GM21447 (cell line): ENCODE measurements around the gene DGLUCY.
"Not testable (repeated sequence)": the region's sequence is repeated elsewhere in the genome, so short reads cannot be mapped to it uniquely, and the experiment has no call there.

Source experiments
- ATAC-seq: cut with Tn5 transposase; IDR thresholded peaks from one replicate; pipeline ENCODE4 v1.9.1; 2021; ENCODE audit not compliant: unreplicated experiment

The DGLUCY gene

DNA sequence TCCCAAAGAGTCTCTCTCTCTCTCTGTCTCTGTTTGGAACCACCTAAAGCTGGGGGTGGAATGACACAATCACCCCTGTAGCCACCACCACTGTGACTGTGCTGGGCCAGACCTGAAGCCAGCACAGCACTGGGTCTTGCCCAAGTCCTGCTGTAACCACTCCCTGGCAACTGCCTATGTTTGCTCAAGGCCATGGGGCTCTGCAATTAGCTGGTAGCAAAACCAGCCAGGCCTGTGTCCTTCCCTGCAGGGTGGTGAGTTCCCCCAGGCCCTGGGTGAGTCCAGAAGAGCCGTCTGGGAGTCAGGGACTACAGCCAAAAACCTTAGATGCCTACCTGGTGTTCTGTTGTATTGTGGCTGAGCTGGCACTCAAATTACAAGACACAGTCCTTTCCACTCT lies 50.8 kb downstream of the DGLUCY start:
- ATAC-seq, result no peak

- ATAC-seq, result no peak
Observed at GRCh38 chr14:91167380-91167770, 53.5 kb downstream of the DGLUCY start.

DNA sequence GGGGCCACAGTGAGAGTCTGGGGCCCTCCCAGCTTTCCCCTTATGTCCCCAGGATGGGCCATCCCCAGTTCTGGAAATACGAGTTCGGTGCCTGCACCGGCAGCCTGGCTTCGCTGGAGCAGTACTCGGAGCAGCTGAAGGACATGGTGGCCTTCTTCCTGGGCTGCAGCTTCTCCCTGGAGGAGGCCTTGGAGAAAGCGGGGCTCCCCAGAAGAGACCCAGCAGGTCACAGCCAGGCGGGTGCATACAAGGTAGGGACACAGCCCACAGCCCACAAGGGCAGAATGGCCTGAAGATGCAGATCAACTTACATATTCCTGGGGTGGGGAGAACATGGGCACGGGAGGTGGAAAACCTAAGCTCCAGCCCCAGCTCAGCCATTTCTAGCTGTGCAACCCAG lies 56.1 kb downstream of the DGLUCY start:
- ATAC-seq, result no peak

DNA sequence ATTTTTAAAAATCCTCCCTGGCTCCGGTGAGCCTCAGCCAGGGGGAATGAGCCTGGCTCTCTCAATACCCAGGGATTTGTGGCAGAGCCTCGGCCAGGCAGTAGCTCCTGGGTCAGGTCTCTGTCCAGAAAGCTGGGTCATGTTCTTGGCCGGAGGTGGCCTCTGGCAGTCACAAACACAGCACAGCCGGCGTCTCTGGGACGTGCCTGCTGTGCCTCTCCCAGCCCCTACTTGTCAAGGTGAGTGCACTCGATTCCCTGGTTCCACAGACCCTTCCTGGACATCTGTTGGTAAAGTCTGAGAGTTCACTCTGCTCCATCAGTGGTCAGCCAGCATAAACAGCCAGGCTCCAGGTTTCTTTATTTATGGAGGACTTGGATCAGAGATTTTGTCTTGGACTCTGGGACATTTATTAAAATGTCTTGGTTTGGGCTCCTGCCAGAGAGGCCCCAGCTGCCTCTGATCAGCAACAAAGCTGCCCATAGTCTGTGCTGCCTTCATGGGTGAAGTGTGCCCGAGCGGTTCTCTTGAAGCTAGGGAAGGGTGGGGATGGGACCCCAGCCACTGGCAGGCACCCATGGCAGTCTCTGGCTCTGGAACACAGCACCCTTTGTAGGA lies 56.7 kb downstream of the DGLUCY start:
- ATAC-seq, result no peak

DNA sequence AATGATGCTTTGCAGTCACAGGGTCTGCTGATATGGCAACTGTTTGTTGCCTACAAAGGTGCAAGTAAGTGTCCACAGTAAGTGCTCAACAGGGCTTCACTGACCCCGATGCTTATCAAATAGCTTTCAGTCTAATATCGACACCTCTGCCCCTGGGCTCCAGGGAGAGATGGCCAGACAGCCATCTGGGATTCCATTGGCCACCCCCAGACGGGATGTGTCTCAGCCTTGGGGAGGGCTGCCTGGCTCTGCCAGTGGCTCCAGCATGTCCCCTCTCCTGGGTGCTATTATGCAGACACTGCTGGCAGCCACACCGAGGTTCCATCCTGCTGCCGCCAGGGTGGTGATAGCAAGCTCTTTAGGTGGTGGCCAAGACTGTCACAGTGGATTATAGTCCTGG lies 57.4 kb downstream of the DGLUCY start:
- ATAC-seq, result no peak

GRCh38 chr14:91173221-91173670 lies 59.4 kb downstream of the DGLUCY start:
- no peak for ATAC-seq

DNA sequence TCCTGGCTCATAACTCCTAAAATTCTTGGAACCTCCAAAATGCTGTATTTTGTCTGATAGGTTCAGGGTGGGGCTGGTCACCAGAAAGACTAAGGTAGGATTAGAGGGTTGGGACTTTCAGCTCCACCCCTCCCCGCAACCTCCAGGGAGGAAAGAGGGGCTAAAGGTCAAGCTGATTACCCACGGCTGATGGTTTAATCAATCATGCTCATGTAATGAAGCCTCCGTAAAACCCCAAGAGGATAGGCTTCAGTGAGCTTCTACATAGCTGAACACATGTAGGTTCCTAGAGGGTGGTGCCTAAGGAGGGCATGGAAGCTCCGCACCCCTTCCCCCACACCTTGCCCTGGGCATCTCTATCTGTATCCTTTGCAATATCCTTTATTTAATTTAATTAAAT lies 60.0 kb downstream of the DGLUCY start:
- no peak for ATAC-seq

- ATAC-seq, result no peak
Observed at GRCh38 chr14:91175291-91176201, 61.7 kb downstream of the DGLUCY start.

DNA sequence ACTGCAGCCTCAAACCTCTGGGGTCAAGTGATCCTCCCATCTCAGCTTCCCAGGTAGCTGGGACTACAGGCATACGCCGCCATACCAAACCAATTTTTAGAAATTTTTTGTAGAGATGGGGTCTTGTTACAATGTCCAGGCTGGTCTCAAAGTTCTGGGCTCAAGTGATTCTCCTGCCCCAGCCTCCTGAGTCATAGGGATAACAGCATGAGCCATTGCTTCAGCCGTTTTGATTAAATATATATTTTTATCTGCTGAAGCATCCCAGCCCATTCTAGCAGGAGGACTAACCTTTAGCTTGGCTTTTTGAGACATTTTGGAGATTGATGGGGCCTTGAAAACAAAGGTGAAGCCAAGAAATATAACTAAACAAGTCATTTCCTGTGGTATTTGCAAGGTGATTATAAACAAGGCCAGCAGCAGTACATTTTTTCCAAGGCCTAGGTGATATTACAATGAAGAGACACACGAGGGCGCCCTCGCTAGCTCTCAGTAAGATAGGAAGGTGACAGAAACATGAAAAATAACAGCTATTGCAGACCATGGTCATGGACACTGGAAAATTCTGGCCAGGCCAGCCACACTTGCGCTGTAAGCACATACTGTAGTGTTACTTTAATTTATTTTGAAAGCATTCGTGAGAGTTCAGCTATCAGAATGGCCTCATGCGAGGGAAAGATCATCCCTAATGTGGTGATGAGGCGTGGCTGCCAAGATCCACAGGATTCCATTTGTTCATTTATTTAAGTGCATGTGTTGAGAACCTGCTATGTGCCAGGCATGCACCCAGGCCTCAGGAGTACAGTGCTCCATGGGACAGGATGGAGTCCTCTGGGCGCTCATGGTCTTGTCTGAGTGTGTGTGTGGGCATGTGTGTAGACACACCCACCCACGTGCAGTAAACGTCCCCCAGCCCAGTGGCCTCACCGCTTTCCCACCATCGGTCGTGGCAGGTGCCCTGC lies 63.5 kb downstream of the DGLUCY start:
- no peak for ATAC-seq

- ATAC-seq, result no peak
Observed at GRCh38 chr14:91180611-91181010, 66.7 kb downstream of the DGLUCY start.

DNA sequence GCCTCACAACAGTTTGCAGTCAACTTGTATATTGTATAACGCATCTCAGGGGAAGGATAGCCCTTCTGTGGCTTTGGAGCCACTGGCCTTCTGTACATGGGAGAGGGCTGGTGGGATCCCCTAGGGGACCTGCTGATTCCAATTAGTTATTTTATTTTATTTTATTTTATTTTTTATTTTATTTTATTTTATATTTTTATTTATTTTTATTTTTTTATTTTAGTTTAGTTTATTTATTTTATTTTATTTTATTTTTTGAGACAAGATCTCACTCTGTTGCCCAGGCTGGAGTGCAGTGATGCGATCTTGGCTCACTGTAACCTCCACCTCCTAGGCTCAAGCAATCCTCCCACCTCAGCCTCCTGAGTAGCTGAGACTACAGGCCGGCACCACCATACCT lies 68.9 kb downstream of the DGLUCY start:
- not testable (repeated sequence) for ATAC-seq

DNA sequence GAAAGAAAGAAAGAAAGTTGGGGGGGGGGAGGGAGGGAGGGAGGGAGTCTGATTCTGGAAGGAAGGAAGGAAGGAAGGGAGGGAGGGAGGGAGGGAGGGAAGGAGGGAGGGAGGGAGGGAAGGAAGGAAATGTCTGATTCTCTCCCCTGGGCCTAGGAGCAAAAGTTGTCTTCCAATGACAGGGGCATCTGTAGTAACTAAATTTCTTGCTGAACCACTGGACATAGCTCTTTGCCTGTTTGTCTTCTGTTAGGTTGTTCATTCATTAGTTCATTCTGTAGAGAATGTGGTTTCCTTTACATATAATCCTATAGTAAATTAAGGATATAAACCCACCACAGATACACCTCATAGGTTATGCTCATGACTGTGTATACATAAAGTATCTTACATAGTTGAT lies 70.7 kb downstream of the DGLUCY start:
- ATAC-seq, result no peak

DNA sequence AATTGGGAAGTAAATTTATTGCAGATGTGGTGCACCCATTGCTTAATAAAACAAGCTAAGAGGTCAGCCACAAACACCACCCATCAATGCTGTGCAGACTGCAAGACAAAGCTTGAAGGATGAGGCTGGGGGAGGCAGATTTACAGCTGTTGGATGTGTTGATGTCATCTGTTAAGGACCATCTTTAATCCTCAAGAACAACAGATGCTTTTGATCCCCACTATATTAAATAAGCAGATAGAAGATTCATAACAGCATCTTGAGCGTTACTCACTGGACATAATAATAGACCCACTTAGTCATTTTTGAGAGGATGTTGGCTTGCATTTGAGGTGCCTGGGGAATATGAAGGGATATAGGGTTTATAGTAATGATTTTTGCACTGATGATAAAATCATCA lies 71.8 kb downstream of the DGLUCY start:
- ATAC-seq, result no peak

DNA sequence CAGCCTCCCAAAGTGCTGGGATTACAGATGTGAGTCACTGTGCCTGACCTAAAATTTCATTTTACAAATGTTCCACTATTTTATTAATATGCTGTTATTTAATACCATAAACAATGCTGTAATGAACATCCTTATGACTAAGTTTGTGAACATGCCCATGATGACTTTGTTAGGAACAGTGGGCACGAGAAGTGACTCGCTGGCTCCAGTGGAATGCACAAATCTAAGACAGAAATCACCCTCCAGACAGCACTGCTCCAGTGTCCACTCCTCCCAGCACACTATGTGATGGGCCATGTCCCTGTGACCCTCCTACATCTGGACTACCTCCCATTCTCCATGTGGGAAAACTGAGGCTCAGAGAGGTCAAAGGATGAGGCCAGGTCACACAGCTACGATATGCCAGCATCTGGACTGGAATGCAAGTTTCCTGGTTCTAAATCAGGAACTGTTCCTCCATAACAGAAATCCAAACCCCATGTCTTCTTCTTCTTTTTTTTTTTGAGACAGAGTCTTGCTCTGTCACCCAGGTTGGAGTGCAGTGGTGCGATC lies 72.7 kb downstream of the DGLUCY start:
- ATAC-seq, result no peak

DNA sequence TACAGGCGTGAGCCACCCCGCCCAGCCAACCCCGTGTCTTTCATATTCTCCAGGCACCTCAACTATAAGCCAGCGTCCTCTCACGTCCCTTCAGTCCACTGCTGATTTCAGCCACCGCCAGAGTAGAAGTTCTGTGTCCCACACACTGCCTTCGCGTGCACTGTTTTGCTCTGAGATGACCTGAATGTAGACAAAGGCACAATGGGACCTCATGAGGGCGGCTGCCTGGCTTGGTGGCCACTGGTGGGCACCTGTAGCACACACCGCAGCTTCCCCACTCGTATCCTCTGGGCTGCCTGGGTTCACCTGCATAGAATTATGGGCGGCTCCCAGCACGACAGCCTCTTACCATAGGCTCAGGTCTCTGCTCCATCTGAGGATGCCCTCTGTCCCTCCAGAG lies 73.4 kb downstream of the DGLUCY start:
- ATAC-seq, result no peak

DNA sequence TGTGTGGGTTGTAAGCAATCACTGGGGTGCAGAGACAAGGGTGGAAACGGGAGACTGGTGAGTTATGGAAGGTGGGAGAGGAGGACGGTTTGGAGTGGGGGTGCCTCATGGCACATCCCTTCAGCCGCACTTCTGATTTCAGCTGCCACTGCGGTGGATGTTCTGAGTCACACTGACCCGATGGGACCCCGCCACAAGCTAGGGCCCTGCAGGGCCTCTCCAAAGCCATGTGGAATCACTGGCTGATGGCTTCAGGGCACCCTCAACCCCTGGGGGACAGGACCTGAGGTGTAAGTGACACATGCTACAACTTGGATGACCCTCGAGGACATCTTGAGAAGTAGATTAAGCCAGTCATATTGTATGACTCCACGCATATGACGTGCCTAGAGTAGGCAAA lies 77.0 kb downstream of the DGLUCY start:
- ATAC-seq, result no peak

DNA sequence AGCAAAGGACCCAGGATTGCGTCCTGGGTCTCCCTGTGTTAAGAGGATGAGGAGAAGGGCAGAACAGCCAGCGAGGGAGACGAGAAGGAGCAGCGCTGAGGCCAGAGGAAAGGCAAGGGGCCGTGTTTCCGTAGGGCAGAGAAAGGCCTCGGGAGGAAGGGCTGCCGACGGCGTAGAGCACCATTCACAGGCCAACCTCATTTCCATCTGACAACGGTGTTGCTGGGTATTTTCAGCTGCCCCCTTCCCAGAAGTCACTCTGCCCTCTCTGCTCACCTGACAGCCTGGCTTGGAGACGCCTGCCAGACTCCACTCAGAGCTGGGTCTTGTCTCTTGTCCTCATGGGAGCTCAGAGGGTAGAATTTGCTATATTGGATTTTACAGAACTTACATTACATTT lies 79.2 kb downstream of the DGLUCY start:
- no peak for ATAC-seq

GRCh38 chr14:91195881-91196280 lies 82.0 kb downstream of the DGLUCY start:
- no peak for ATAC-seq

DNA sequence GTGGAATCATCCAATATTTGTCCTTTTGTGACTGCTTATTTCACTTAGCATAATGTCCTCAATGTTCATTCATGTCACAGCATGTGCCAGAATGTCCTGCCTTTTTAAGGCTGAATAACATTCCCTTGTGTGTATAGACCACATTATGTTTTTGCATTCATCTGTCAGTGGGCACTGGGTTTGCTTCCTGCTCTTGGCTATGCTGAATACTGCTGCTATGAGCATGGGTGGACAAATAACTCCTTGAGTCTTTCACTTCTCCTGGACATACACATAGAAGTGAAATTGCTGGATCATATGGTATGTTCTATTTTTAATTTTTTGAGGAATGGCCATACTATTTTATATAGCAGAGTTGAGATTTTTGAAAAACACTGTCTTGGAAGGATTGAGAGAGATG lies 83.8 kb downstream of the DGLUCY start:
- no peak for ATAC-seq

DNA sequence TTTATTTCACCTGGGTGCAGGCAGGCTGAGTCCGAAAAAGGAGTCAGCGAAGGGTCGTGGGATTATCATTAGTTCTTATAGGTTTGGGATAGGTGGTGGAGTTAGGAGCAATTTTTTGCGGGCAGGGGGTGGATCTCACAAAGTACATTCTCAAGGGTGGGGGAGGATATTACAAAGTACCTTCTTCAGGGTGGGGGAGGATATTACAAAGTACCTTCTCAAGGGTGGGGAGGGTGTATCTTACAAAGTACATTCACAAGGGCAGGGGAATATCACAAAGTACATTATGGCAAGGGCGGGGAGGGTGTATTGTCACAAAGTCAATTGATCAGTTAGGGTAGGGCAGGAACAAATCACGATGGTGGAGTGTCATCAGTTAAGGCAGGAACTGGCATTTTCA lies 86.9 kb downstream of the DGLUCY start:
- ATAC-seq, result not testable (repeated sequence)
